Type B pancreatic cell (in vitro differentiated cells): ENCODE measurements around the gene NPW. TPM values are rescaled to one million over a fixed set of nuclear protein-coding genes. Genes with fewer than 3 reads are reported as not detected.
A peak's percentile ranks its signal among the peaks of the same experiment; 100 is the strongest.

Experiments
- DNase-seq: peaks from one replicate; pipeline ENCODE4 v3.0.0; 2021; ENCODE audit warnings: mixed read lengths; ENCODE audit not compliant: unreplicated experiment; ENCODE audit errors: extremely low spot score
- H3K27ac Mint-ChIP-seq: 2 replicates; pipeline ENCODE4 v1.8.0; 2021; ENCODE audit warnings: mild to moderate bottlenecking, mixed read lengths
- H3K27me3 Mint-ChIP-seq: 2 replicates; pipeline ENCODE4 v1.8.0; 2021; ENCODE audit warnings: mixed read lengths
- H3K36me3 Mint-ChIP-seq: 2 replicates; pipeline ENCODE4 v1.8.0; 2021; ENCODE audit warnings: mixed read lengths
- H3K4me1 Mint-ChIP-seq: one replicate; pipeline ENCODE4 v1.8.0; 2021; ENCODE audit warnings: mixed read lengths; ENCODE audit not compliant: unreplicated experiment
- H3K4me3 Mint-ChIP-seq: 2 replicates; pipeline ENCODE4 v1.8.0; 2021; ENCODE audit warnings: mild to moderate bottlenecking, mixed read lengths
- H3K9me3 Mint-ChIP-seq: 2 replicates; pipeline ENCODE4 v1.8.0; 2021; ENCODE audit warnings: mixed read lengths
- CTCF ChIP-seq: fragments of 200-600 bp; sonication (generic); conservative IDR thresholded peaks from 2 replicates; pipeline ENCODE4 v1.5.0; 2021; ENCODE audit warnings: antibody characterized with exemption, mild to moderate bottlenecking
- long read RNA-seq: library from polyadenylated mRNA; unstranded; transcript quantifications from one replicate; pipeline ENCODE4 v2.0.0, GENCODE V29; 2020
- total RNA-seq: library from RNA; stranded (reverse); gene quantifications from 2 replicates; pipeline ENCODE4 v1.2.1, GENCODE V29; 2021; ENCODE audit warnings: low replicate concordance

NPW gene
- 3.9 and 4.7 TPM in 2 replicates for total RNA-seq
- long read RNA-seq, partial matches to known transcripts = 0 of 1 reads
- long read RNA-seq, other reads (novel, unspliced or antisense) = 1 of 1 reads

- DNase-seq = no peak
- no peaks in the 10 kb centered on the region for H3K9me3 Mint-ChIP-seq
- no peak within 1 kb of the TSS for H3K27ac Mint-ChIP-seq
- peak within 1 kb of the TSS; percentile 77 for H3K4me3 Mint-ChIP-seq
- no peaks in the 10 kb centered on the region for H3K36me3 Mint-ChIP-seq
- peaks cover 41% of the 10 kb centered on the region for H3K27me3 Mint-ChIP-seq
- H3K4me1 Mint-ChIP-seq = peaks cover 23% of the 10 kb centered on the region
- TF ChIP-seq CTCF = no peak
These were observed at the start of gene NPW for GRCh38 chr16:2019518-2019920. Gene NPW (plus strand): TSS chr16:2019785.

GRCh38 chr16:1971796-1972489 is 47.6 kb upstream of the NPW start, which contains the start of gene TBL3:
Gene TBL3 (plus strand): TSS chr16:1972053. CDS start chr16:1972165, 112 bp downstream.
- DNase-seq = peak; percentile 94
- H3K9me3 Mint-ChIP-seq = no peaks in the 10 kb centered on the region
- H3K36me3 Mint-ChIP-seq = no peaks in the 10 kb centered on the region
- H3K27ac Mint-ChIP-seq = peak within 1 kb of the TSS; percentile 95
- H3K4me1 Mint-ChIP-seq = peaks cover 16% of the 10 kb centered on the region
- H3K27me3 Mint-ChIP-seq = no peaks in the 10 kb centered on the region
- TF ChIP-seq CTCF = no peak
- peak within 1 kb of the TSS; percentile 94 for H3K4me3 Mint-ChIP-seq

- DNase-seq = no peak
- H3K27ac Mint-ChIP-seq = peak overlapping the region; percentile 95
These were observed 47.1 kb upstream of the NPW start for GRCh38 chr16:1972490-1972877.

GRCh38 chr16:1973461-1974156 is 46.0 kb upstream of the NPW start:
- Mint-ChIP-seq H3K27me3 (no peaks in the 10 kb centered on the region), H3K36me3 (no peaks in the 10 kb centered on the region), H3K4me3 (no peak overlapping the region), H3K9me3 (no peaks in the 10 kb centered on the region), H3K27ac (no peak overlapping the region), H3K4me1 (peaks cover 16% of the 10 kb centered on the region)
- no peak for DNase-seq
- no peak for TF ChIP-seq CTCF

More at GRCh38 chr16:1972490-1972877, 47.1 kb upstream of the NPW start:
- H3K9me3 Mint-ChIP-seq = no peaks in the 10 kb centered on the region
- no peak for TF ChIP-seq CTCF
- H3K4me1 Mint-ChIP-seq = peaks cover 16% of the 10 kb centered on the region
- H3K27me3 Mint-ChIP-seq = no peaks in the 10 kb centered on the region
- peak overlapping the region; percentile 94 for H3K4me3 Mint-ChIP-seq
- H3K36me3 Mint-ChIP-seq = no peaks in the 10 kb centered on the region

GRCh38 chr16:1974157-1975070 is 45.2 kb upstream of the NPW start:
- TF ChIP-seq CTCF = no peak
- Mint-ChIP-seq H3K36me3 (no peaks in the 10 kb centered on the region), H3K27ac (no peak overlapping the region), H3K27me3 (peaks cover 2% of the 10 kb centered on the region), H3K9me3 (no peaks in the 10 kb centered on the region), H3K4me1 (peaks cover 16% of the 10 kb centered on the region), H3K4me3 (no peak overlapping the region)
- DNase-seq = no peak
